ENCODE results near the gene GRHL3. TPM values are rescaled to one million over a fixed set of nuclear protein-coding genes. Genes with fewer than 3 reads are reported as not detected.

GRHL3 gene
- polyA plus RNA-seq, 3 donors = 0.03 TPM; not detected in 2

- Histone ChIP-seq H3K27ac (ENCODE audit: low read depth in 1 of 2, low read length in 2 of 2) (no peak overlapping the region), H3K4me1 (ENCODE audit: control insufficient read depth in 1 of 2, insufficient read depth in 2 of 2, low read length in 2 of 2) (no peaks in the 10 kb centered on the region), H3K9ac (ENCODE audit: insufficient read depth, low read length, poor library complexity, severe bottlenecking) (no peak overlapping the region), H3K4me3 (replicated peaks in 1 of 3; ENCODE audit: low read depth in 2 of 3, low read length in 3 of 3) (no peak overlapping the region), H4K20me1 (ENCODE audit: insufficient read depth, low read length) (no peaks in the 10 kb centered on the region), H2AFZ (ENCODE audit: insufficient read depth, low read depth, low read length, poor library complexity, severe bottlenecking) (no peak overlapping the region), H3K27me3 (ENCODE audit: control insufficient read depth in 2 of 2, insufficient read depth in 2 of 2, low read length in 2 of 2) (peaks cover 4 to 7% of the 10 kb centered on the region in 2 donors), H3K9me3 (replicated peaks in 1 of 2; ENCODE audit: control insufficient read depth in 1 of 2, insufficient read depth in 1 of 2, low read length in 2 of 2) (no peaks in the 10 kb centered on the region), H3K79me2 (ENCODE audit: insufficient read depth, low read length) (no peaks in the 10 kb centered on the region), H3K4me2 (replicated peaks; ENCODE audit: extremely low read depth, low read length, poor library complexity, severe bottlenecking) (no peak overlapping the region), H3K36me3 (replicated peaks in 1 of 2; ENCODE audit: control insufficient read depth in 1 of 2, insufficient read depth in 2 of 2, low read length in 2 of 2) (no peaks in the 10 kb centered on the region)
- no peaks in the 10 kb centered on the region for H3K36me3 Mint-ChIP-seq
- no peaks in the 10 kb centered on the region for H3K4me1 Mint-ChIP-seq
- WGBS (ENCODE audit: insufficient coverage) = 90% methylated on average over 5 of the region's 7 CpGs
- H3K9me3 Mint-ChIP-seq = peaks cover 0 to 4% (median 2%) of the 10 kb centered on the region in 7 donors
- H3K4me3 Mint-ChIP-seq = no peak overlapping the region
- no peak for TF ChIP-seq CTCF (IDR thresholded peaks at IDR 0.05)
- intact Hi-C loops (cut with micrococcal nuclease) = no loop called here
- peaks cover 5 to 13% (median 9%) of the 10 kb centered on the region in 3 donors for H3K27me3 Mint-ChIP-seq (ENCODE audit: low read depth in 3 of 3)
- no peak for DNase-seq
- no peak overlapping the region for H3K27ac Mint-ChIP-seq
Measured at GRCh38 chr1:24331961-24332673, 13.0 kb downstream of the GRHL3 start.

GRCh38 chr1:24336075-24336474 is 16.9 kb downstream of the GRHL3 start:
- Histone ChIP-seq H3K4me3 (replicated peaks in 1 of 3; ENCODE audit: low read depth in 2 of 3, low read length in 3 of 3) (no peak overlapping the region), H3K4me1 (ENCODE audit: control insufficient read depth in 1 of 2, insufficient read depth in 2 of 2, low read length in 2 of 2) (no peaks in the 10 kb centered on the region), H3K27me3 (ENCODE audit: control insufficient read depth in 2 of 2, insufficient read depth in 2 of 2, low read length in 2 of 2) (no peaks in the 10 kb centered on the region), H3K36me3 (replicated peaks in 1 of 2; ENCODE audit: control insufficient read depth in 1 of 2, insufficient read depth in 2 of 2, low read length in 2 of 2) (no peaks in the 10 kb centered on the region), H3K9ac (ENCODE audit: insufficient read depth, low read length, poor library complexity, severe bottlenecking) (no peak overlapping the region), H3K4me2 (replicated peaks; ENCODE audit: extremely low read depth, low read length, poor library complexity, severe bottlenecking) (no peak overlapping the region), H3K9me3 (replicated peaks in 1 of 2; ENCODE audit: control insufficient read depth in 1 of 2, insufficient read depth in 1 of 2, low read length in 2 of 2) (no peaks in the 10 kb centered on the region), H3K79me2 (ENCODE audit: insufficient read depth, low read length) (no peaks in the 10 kb centered on the region), H2AFZ (ENCODE audit: insufficient read depth, low read depth, low read length, poor library complexity, severe bottlenecking) (no peak overlapping the region), H3K27ac (ENCODE audit: low read depth in 1 of 2, low read length in 2 of 2) (no peak overlapping the region), H4K20me1 (ENCODE audit: insufficient read depth, low read length) (no peaks in the 10 kb centered on the region)
- no peak for TF ChIP-seq CTCF (IDR thresholded peaks at IDR 0.05)
- Mint-ChIP-seq H3K4me3 (no peak overlapping the region), H3K9me3 (peaks cover 0 to 4% (median 2%) of the 10 kb centered on the region in 7 donors), H3K4me1 (no peaks in the 10 kb centered on the region), H3K36me3 (no peaks in the 10 kb centered on the region), H3K27ac (no peak overlapping the region), H3K27me3 (ENCODE audit: low read depth in 3 of 3) (peaks cover 0 to 4% (median 3%) of the 10 kb centered on the region in 3 donors)
- intact Hi-C loops (cut with micrococcal nuclease) = no loop called here
- DNase-seq = no peak
- WGBS (ENCODE audit: insufficient coverage) = 100% methylated on average over 1 of the region's 5 CpGs
